GM12878 (cell line): ENCODE results near the gene JMJD6. TPM values are rescaled to one million over a fixed set of nuclear protein-coding genes. Genes with fewer than 3 reads are reported as not detected.

Experiments
- GABPA ChIP-seq: IDR thresholded peaks from 2 replicates; pipeline ENCODE4 v1.6.1; 2014; ENCODE audit warnings: antibody characterized with exemption, low read depth, mild to moderate bottlenecking, inconsistent platforms
- NBN ChIP-seq: fragments of 450-650 bp; IDR thresholded peaks from 2 replicates; pipeline ENCODE4 v1.6.1; 2016
- PAX8 ChIP-seq: fragments of 450-650 bp; IDR thresholded peaks from 2 replicates; pipeline ENCODE4 v1.6.1; 2017; ENCODE audit warnings: mild to moderate bottlenecking, moderate library complexity
- POU2F2 ChIP-seq: IDR thresholded peaks from 3 replicates; pipeline ENCODE4 v1.6.1; 2011; ENCODE audit warnings: low read depth, mild to moderate bottlenecking, low read length, borderline replicate concordance
- PRDM15 ChIP-seq: fragments of 450-650 bp; formaldehyde crosslinking; IDR thresholded peaks from 2 replicates; pipeline ENCODE4 v1.4.0; 2020; ENCODE audit warnings: mild to moderate bottlenecking, moderate library complexity
- RUNX3 ChIP-seq: IDR thresholded peaks from 2 replicates; pipeline ENCODE4 v1.6.1; 2012; ENCODE audit warnings: low read length, inconsistent platforms
- STAT3 ChIP-seq: IDR thresholded peaks from 2 replicates; pipeline ENCODE4 v1.6.1; 2011; ENCODE audit warnings: low read depth, low read length, improper control_type of control experiment
- ZBTB33 ChIP-seq: fragments of 450-650 bp; IDR thresholded peaks from 2 replicates; pipeline ENCODE4 v1.6.1; 2017; ENCODE audit warnings: mild to moderate bottlenecking
- ZNF592 ChIP-seq: fragments of 450-650 bp; IDR thresholded peaks from 2 replicates; pipeline ENCODE4 v1.6.1; 2017; ENCODE audit warnings: mild to moderate bottlenecking, moderate library complexity
- polyA plus RNA-seq, 11 experiments: library from polyadenylated mRNA; depleted of rRNA in 4 of 11; unstranded in 6 of 11; stranded (reverse) in 5 of 11; fragments of >200 nt; fragmentation: Nextera tagmentation in 4 of 11; fragmentation: Illumina TruSeq in 1 of 11; extraction: Ambion mirVana in 4 of 11; extraction: Trizol in 1 of 11; gene quantifications; 1 replicate in 1 of 11; 2 replicates in 10 of 11; pipeline versions ENCODE4 v1.2.1 to v1.2.3, GENCODE V29; 2011 to 2016; ENCODE audit warnings: inconsistent platforms in 2 of 11, missing spikeins in 2 of 11, low read depth in 1 of 11
- total RNA-seq, 4 experiments: library from RNA; depleted of rRNA in 3 of 4; stranded (reverse); fragments of >200 nt in 3 of 4; fragmentation: Illumina TruSeq in 1 of 4; extraction: Trizol in 1 of 4; gene quantifications; 2 replicates each; pipeline versions ENCODE4 v1.2.1 to v1.2.3, GENCODE V29; 2013 to 2021

Gene JMJD6
- total and polyA plus RNA-seq, 10 of the 15 experiments (the other 5 are each of a cell fraction or from before 2014, with no cell fraction given) = 1.2 to 36.0 (median 22.2) TPM

- TF ChIP-seq ZNF592 = no peak
- TF ChIP-seq GABPA = no peak
- TF ChIP-seq PAX8 = no peak
- no peak for TF ChIP-seq RUNX3
- no peak for TF ChIP-seq PRDM15
- no peak for TF ChIP-seq NBN
- no peak for TF ChIP-seq POU2F2
- no peak for TF ChIP-seq ZBTB33
- no peak for TF ChIP-seq STAT3
These were observed 36.5 kb downstream of the JMJD6 start (continued) for GRCh38 chr17:76689859-76690258.
